Fibroblast of lung (primary cell): ENCODE data around the gene TBC1D17. TPM values are rescaled to one million over a fixed set of nuclear protein-coding genes. Genes with fewer than 3 reads are reported as not detected.

Experiments used
- DNase-seq, 2 donors: peaks; one replicate each; pipeline versions ENCODE4 v3.0.0 to v3.0.0-alpha.2; 2010; ENCODE audit warnings: low read depth in 2 of 2
- H2AFZ ChIP-seq: 2 replicates; pipeline ENCODE4 v1.5.1; 2012; ENCODE audit warnings: low read length, control low read depth, inconsistent platforms
- H3K27ac ChIP-seq: 2 replicates; pipeline ENCODE4 v1.5.1; 2011; ENCODE audit warnings: low read length, control low read depth; ENCODE audit not compliant: insufficient read depth
- H3K27me3 ChIP-seq: 2 replicates; pipeline ENCODE4 v1.5.1; 2011; ENCODE audit warnings: mild to moderate bottlenecking, low read length; ENCODE audit not compliant: control insufficient read depth, insufficient read depth
- H3K36me3 ChIP-seq: 2 replicates; pipeline ENCODE4 v1.5.1; 2011; ENCODE audit warnings: low read length; ENCODE audit not compliant: control insufficient read depth, insufficient read depth
- H3K4me1 ChIP-seq: 2 replicates; pipeline ENCODE4 v1.5.1; 2011; ENCODE audit warnings: low read length; ENCODE audit not compliant: control insufficient read depth, insufficient read depth; ENCODE audit errors: extremely low read depth
- H3K4me2 ChIP-seq: 2 replicates; pipeline ENCODE4 v1.5.1; 2011; ENCODE audit warnings: low read length, control low read depth; ENCODE audit not compliant: insufficient read depth; ENCODE audit errors: extremely low read depth
- H3K4me3 ChIP-seq, 4 experiments: fragments of 200-600 bp in 1 of 4; sonication (generic) in 1 of 4; replicated peaks in 1 of 4; 2 replicates each; pipeline ENCODE4 v1.5.1; 2011 to 2016; ENCODE audit warnings: low read length in 4 of 4, low read depth in 3 of 4, mild to moderate bottlenecking in 3 of 4, control low read depth in 2 of 4, inconsistent platforms in 1 of 4, mixed read lengths in 1 of 4; ENCODE audit not compliant: insufficient read depth in 1 of 4; ENCODE audit errors: control extremely low read depth in 1 of 4
- H3K79me2 ChIP-seq: 2 replicates; pipeline ENCODE4 v1.5.1; 2012; ENCODE audit warnings: mild to moderate bottlenecking, low read length, inconsistent platforms; ENCODE audit not compliant: control insufficient read depth, insufficient read depth
- H3K9ac ChIP-seq: 2 replicates; pipeline ENCODE4 v1.5.1; 2011; ENCODE audit warnings: mild to moderate bottlenecking, low read length, control low read depth; ENCODE audit not compliant: insufficient read depth
- H3K9me3 ChIP-seq: 2 replicates; pipeline ENCODE4 v1.5.1; 2012; ENCODE audit warnings: low read depth, low read length; ENCODE audit not compliant: control insufficient read depth, insufficient read depth
- H4K20me1 ChIP-seq: 2 replicates; pipeline ENCODE4 v1.5.1; 2011; ENCODE audit warnings: low read length; ENCODE audit not compliant: control insufficient read depth, insufficient read depth; ENCODE audit errors: extremely low read depth
- CTCF ChIP-seq, 2 donors: IDR thresholded peaks in 1 of 2; conservative IDR thresholded peaks in 1 of 2; 1 replicate in 1 of 2; 2 replicates in 1 of 2; pipeline ENCODE4 v1.5.1; 2011 to 2012; ENCODE audit warnings: low read length in 2 of 2, control low read depth in 1 of 2, inconsistent platforms in 1 of 2, low read depth in 1 of 2, mild to moderate bottlenecking in 1 of 2
- EZH2 ChIP-seq: IDR thresholded peaks from 2 replicates; pipeline ENCODE4 v1.5.1; 2012; ENCODE audit warnings: low read length, control low read depth, mild to moderate bottlenecking; ENCODE audit errors: missing control alignments
- polyA plus RNA-seq, 2 donors: library from polyadenylated mRNA; depleted of rRNA in 1 of 2; stranded (reverse) in 1 of 2; unstranded in 1 of 2; fragments of >200 nt; gene quantifications; 2 replicates each; pipeline ENCODE4 v1.2.1, GENCODE V29; 2011 to 2012; ENCODE audit warnings: missing spikeins in 1 of 2
- total RNA-seq: library from RNA; depleted of rRNA; stranded (reverse); fragments of >200 nt; gene quantifications from 2 replicates; pipeline ENCODE4 v1.2.1, GENCODE V29; 2014

The TBC1D17 gene
- total and polyA plus RNA-seq, 2 donors (not counting 1 experiment from before 2014, with no cell fraction given), result 19.5 to 32.5 TPM

DNA sequence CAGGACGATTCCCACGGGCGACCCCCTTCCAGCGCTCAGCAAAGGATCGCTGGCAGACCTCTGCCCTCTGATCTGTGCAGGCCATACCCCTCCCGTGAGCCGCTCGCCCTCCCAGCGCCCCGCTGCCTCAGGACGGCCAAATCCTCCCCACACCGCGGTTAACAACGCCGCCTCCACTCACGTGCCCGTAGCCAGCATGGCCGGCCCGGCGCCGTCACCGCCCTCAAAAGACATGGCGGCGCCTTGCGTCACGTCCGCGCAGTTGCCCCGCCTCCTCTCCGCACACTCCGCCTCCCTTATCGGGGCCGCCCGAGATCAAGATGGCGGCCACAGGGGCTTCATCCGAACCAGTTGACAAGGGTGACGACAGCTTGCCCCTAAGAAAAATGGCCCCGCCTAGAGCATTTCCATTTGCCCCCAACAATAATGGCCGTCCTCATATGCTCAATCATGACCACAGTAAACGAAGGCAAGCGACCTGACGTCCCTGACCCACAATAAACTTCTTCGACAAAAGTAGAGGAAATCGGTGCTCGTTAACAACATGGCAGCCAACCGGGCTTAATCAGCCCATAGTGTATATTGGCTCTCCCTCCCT lies 981 bp upstream of the TBC1D17 start:
- TF ChIP-seq EZH2 (no peak), CTCF (conservative IDR thresholded peaks at IDR 0.05 in 1 of 2, IDR thresholded peaks at IDR 0.05 in 1 of 2; ENCODE audit: low read depth in 1 of 2, low read length in 2 of 2) (no peak)
- peaks cover 22% of the 10 kb centered on the region for H3K79me2 ChIP-seq
- H2AFZ ChIP-seq, result peak overlapping the region; percentile 87
- H3K4me2 ChIP-seq, result peak overlapping the region; percentile 80
- H3K27me3 ChIP-seq, result no peaks in the 10 kb centered on the region
- H3K4me1 ChIP-seq, result peaks cover 4% of the 10 kb centered on the region
- peaks cover 21% of the 10 kb centered on the region for H3K36me3 ChIP-seq
- peak overlapping the region; percentile 94 for H3K27ac ChIP-seq
- peak; percentile 98 to 99 for DNase-seq
- H4K20me1 ChIP-seq, result no peaks in the 10 kb centered on the region
- peak overlapping the region; percentile 95 for H3K9ac ChIP-seq
- H3K4me3 ChIP-seq, result peak overlapping the region; percentile 81 to 94 (median 86)
- H3K9me3 ChIP-seq, result no peaks in the 10 kb centered on the region

DNA sequence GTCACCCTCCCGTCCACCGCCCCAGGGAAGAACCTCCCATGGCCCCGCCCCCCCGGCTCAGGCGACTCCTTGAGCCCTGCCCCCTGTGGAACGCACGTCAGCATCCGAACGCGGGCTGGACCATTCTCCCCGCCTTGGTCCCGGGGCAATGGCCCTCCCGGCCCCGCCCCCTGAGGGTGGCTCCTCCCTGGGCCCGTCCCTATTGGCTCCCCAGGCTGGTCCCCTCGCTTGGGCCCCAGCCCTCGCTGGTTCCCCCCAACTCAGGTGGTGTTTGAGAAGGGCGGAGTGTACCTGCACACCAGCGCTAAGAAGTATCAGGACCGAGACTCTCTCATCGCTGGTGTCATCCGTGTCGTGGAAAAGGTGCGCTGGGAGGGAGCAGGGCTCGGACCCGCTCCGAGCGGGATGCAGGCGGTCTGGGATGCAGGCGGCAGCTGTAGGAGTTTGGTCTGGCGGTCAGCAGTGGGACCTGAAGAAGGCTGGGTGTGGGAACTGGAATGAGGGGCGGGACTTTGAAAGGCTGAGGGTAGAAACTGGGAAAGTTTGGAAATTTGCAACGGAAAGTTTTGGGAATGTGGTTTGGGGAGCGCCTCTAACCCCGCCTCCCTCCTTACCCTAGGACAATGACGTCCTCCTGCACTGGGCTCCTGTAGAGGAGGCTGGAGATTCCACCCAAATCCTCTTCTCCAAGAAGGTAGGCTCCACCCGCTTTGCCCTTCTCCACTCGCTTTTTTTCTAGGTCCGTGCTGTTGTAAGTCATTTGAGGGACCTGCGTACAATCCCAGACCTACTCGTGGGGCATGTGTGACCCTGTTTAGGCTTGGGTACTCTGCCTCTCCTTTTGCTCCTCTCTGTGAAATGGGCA lies 609 bp downstream of the TBC1D17 start:
- Histone ChIP-seq H3K36me3 (peaks cover 36% of the 10 kb centered on the region), H2AFZ (peak overlapping the region; percentile 93), H3K4me1 (peaks cover 4% of the 10 kb centered on the region), H3K4me3 (peak overlapping the region; percentile 85 to 98 (median 92)), H3K79me2 (peaks cover 22% of the 10 kb centered on the region), H3K4me2 (peak overlapping the region; percentile 93), H3K27ac (peak overlapping the region; percentile 94), H3K27me3 (no peaks in the 10 kb centered on the region), H4K20me1 (no peaks in the 10 kb centered on the region), H3K9ac (peak overlapping the region; percentile 98), H3K9me3 (no peaks in the 10 kb centered on the region)
- DNase-seq, result peak; percentile 95 to 97
- no peak for TF ChIP-seq CTCF (conservative IDR thresholded peaks at IDR 0.05 in 1 of 2, IDR thresholded peaks at IDR 0.05 in 1 of 2; ENCODE audit: low read depth in 1 of 2, low read length in 2 of 2)
- no peak for TF ChIP-seq EZH2

DNA sequence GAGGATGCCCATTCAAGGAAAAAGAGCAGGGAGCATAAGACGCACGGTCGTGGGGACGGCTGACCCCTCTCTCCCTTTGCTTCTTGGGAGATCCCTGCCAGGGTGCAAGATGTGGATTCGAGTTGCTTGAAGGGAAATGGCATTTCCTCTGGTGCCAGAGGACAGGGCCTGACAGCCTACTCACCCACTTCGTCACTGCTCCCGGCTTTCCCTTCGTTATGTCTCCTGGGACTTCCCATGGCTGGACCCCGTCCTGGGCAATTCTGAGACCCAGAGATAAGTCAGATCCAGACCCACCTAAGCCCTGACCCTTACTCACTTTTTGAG lies 1.2 kb downstream of the TBC1D17 start:
- Histone ChIP-seq H3K79me2 (peaks cover 22% of the 10 kb centered on the region), H3K27me3 (no peaks in the 10 kb centered on the region), H3K4me2 (peak overlapping the region; percentile 93), H3K4me1 (peaks cover 4% of the 10 kb centered on the region), H3K4me3 (peak overlapping the region; percentile 85 to 98 (median 92)), H2AFZ (no peak overlapping the region), H3K9ac (peak overlapping the region; percentile 98), H4K20me1 (no peaks in the 10 kb centered on the region), H3K27ac (peak overlapping the region; percentile 94), H3K36me3 (peaks cover 40% of the 10 kb centered on the region), H3K9me3 (no peaks in the 10 kb centered on the region)
- no peak for DNase-seq
- TF ChIP-seq EZH2 (no peak), CTCF (conservative IDR thresholded peaks at IDR 0.05 in 1 of 2, IDR thresholded peaks at IDR 0.05 in 1 of 2; ENCODE audit: low read depth in 1 of 2, low read length in 2 of 2) (no peak)
